Adipocyte (in vitro differentiated cells): ENCODE measurements around the gene APOBEC3F.
"Not testable (repeated sequence)": the region's sequence is repeated elsewhere in the genome, so short reads cannot be mapped to it uniquely, and the experiment has no call there.

Experiments
- DNase-seq: peaks from one replicate; pipeline ENCODE4 v3.0.0-alpha.2; 2015; ENCODE audit warnings: low read depth
- H3K27me3 ChIP-seq: replicated peaks from 2 replicates; pipeline ENCODE4 v1.7.0; 2013; ENCODE audit warnings: mild to moderate bottlenecking, low read length, moderate library complexity; ENCODE audit not compliant: control insufficient read depth, insufficient read depth
- H3K36me3 ChIP-seq: 2 replicates; pipeline ENCODE4 v1.7.0; 2013; ENCODE audit warnings: low read length, mild to moderate bottlenecking, moderate library complexity; ENCODE audit not compliant: control insufficient read depth, insufficient read depth, severe bottlenecking
- H3K4me1 ChIP-seq: 2 replicates; pipeline ENCODE4 v1.7.0; 2013; ENCODE audit warnings: mild to moderate bottlenecking, low read length, moderate library complexity; ENCODE audit not compliant: control insufficient read depth, insufficient read depth
- H3K4me3 ChIP-seq: 2 replicates; pipeline ENCODE4 v1.7.0; 2013; ENCODE audit warnings: mild to moderate bottlenecking, low read length, moderate library complexity
- H3K9ac ChIP-seq: 2 replicates; pipeline ENCODE4 v1.7.0; 2013; ENCODE audit warnings: mild to moderate bottlenecking, low read length, moderate library complexity
- H3K9me3 ChIP-seq: 2 replicates; pipeline ENCODE4 v1.7.0; 2013; ENCODE audit warnings: mild to moderate bottlenecking, low read length, moderate library complexity; ENCODE audit not compliant: control insufficient read depth

The APOBEC3F gene

GRCh38 chr22:39040538-39041296 is at the start of gene APOBEC3F:
APOBEC3F (plus strand) TSS chr22:39040864; CDS start chr22:39040961, 97 bp downstream.
- not testable (repeated sequence) for H3K27me3 ChIP-seq, H3K36me3 ChIP-seq, H3K4me1 ChIP-seq, H3K9me3 ChIP-seq
- Histone ChIP-seq H3K9ac (peak within 1 kb of the TSS; percentile 75), H3K4me3 (peak within 1 kb of the TSS; percentile 80)
- peak; percentile 49 for DNase-seq

DNA sequence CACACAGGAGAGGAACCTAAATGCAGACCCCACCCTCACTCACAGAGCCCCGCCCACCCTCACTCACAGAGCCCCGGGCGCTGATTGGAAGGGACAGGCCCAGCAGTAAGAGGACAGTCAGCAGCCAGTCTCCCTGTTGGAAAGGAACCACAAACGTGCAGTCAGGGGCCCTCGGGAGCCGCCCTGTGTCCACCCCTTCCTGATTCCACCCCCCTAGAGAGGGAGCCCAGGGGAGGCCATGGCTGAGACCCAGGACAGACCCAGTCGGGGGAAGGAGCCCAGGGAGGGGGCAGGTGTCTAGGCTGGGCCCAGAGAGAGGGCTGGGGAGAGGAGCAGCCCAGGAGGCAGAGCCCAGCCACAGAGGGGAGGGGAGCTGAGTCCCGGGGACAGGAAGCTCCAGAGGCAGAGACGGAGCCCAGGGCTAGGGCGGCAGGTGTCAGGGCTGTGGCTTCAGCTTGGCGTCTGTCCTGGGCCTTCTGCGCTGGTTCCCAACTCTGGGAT is 47.7 kb upstream of the APOBEC3F start:
- DNase-seq, H3K9me3 ChIP-seq, H3K9ac ChIP-seq, H3K36me3 ChIP-seq, H3K4me3 ChIP-seq, H3K4me1 ChIP-seq: not testable (repeated sequence)
- peaks cover 25% of the 10 kb centered on the region for H3K27me3 ChIP-seq

DNA sequence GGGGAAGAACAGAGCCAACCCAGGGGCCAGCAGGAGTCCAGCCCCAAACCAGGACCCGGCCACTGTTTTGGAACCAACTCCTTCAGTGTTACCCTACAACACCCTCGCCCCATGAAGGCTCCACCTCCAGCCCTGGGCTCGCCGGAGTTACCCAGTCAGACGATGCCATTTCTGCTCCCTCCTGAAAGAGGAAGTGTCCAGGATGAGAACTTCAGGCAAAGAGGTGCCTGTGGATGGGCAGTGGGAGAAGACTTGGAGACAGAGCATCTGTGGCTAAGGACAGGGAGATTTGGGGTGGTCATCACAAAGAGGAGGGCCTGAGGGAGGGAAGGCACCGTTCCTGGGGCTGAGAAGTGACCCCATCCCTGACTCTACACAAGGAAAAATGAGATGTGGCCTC is 44.6 kb upstream of the APOBEC3F start:
- Histone ChIP-seq H3K4me1 (no peaks in the 10 kb centered on the region), H3K27me3 (peaks cover 36% of the 10 kb centered on the region), H3K9ac (no peak overlapping the region), H3K4me3 (no peak overlapping the region), H3K9me3 (no peaks in the 10 kb centered on the region), H3K36me3 (no peaks in the 10 kb centered on the region)
- DNase-seq, result no peak

DNA sequence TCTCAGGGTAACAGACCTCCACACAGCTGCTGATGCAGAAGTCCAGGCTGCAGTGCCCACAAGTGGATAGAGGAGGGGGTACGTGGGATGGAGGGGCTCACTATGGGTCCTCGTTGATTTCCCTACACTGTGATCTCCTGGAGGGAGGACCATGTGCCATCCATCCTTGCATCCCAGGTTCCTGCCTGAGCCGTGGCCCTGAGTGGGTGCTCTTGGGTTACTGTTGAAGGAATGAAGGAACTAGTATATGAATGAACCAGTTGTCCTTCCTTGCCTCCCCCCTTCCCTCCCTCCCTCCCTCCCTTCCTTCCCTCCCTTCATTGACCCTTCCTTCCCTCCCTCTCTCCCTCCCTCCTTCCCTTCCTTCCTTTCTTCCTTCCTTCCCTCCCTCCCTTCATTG is 43.1 kb upstream of the APOBEC3F start:
- Histone ChIP-seq H3K36me3 (no peaks in the 10 kb centered on the region), H3K4me1 (no peaks in the 10 kb centered on the region), H3K9ac (no peak overlapping the region), H3K27me3 (peaks cover 36% of the 10 kb centered on the region), H3K9me3 (no peaks in the 10 kb centered on the region), H3K4me3 (no peak overlapping the region)
- DNase-seq, result no peak

DNA sequence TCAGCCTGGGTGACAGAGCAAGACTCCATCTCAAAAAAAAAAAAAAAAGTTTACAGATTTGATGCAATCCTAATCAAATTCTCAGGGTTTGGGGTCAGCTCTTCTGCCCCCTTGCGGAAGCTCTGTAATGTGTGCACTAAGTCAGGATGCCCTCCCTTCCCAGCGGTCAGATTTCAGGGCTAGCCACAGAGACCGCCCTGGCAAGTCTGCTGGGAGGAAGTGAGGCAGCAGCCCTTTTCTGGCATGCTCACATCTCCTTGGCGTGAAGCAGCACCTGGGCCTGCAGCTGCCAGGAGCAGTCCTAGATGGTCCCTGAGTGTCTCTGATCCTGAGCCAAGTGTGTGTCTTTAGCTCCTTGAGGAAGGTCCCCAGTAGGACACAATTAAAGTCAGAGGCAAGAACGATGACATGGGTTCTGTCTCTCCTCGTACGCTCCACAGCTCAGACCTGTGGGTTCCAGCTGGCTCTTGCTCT is 37.5 kb upstream of the APOBEC3F start:
- H3K4me3 ChIP-seq, result no peak overlapping the region
- H3K9me3 ChIP-seq, result no peaks in the 10 kb centered on the region
- H3K4me1 ChIP-seq, result no peaks in the 10 kb centered on the region
- peaks cover 14% of the 10 kb centered on the region for H3K27me3 ChIP-seq
- no peak overlapping the region for H3K9ac ChIP-seq
- no peaks in the 10 kb centered on the region for H3K36me3 ChIP-seq
- DNase-seq, result peak; percentile 88

DNA sequence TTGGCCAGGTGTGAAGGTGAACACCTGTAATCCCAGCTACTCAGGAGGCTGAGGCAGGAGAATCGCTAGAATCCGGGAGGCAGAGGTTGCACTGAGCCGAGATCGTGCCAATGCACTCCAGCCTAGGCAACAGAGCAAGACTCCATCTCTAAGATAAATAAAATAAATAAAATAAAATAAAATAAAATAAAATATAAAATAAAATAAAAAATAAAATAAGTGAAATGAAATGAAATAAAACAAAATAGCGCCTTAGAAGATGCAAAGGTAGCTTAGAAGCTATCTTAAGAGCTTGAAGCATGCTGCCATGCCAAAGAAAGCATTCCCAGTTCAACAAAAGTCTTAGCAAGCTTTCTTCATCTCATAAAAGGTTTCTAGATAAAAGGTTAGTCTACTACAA is 33.5 kb upstream of the APOBEC3F start:
- H3K27me3 ChIP-seq, result no peaks in the 10 kb centered on the region
- no peak for DNase-seq
- H3K4me3 ChIP-seq, result no peak overlapping the region

GRCh38 chr22:39008271-39008850 is 32.3 kb upstream of the APOBEC3F start:
- DNase-seq, H3K9me3 ChIP-seq, H3K4me1 ChIP-seq, H3K27me3 ChIP-seq, H3K36me3 ChIP-seq, H3K4me3 ChIP-seq, H3K9ac ChIP-seq: not testable (repeated sequence)

More for the DNA sequence above, 33.5 kb upstream of the APOBEC3F start:
- no peaks in the 10 kb centered on the region for H3K4me1 ChIP-seq
- H3K9me3 ChIP-seq, result no peaks in the 10 kb centered on the region
- no peak overlapping the region for H3K9ac ChIP-seq
- H3K36me3 ChIP-seq, result no peaks in the 10 kb centered on the region

DNA sequence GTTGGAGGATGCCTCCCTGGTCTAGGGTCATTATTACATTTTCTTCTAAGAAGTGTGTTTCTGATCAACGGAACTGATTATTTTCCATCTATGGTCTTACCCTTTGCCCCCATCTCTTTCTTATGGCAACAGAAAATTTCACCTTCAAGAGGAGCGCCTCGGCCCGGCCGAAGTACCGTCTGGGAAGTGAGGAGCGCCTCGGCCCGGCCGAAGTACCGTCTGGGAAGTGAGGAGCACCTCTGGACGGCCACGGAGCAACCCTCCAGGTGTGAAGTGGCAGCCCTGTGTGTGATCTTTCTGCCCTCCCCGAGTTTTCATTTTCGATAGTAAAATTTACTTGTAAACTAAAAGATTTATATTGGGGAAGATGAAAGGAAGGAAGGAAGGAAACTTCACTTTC is 29.7 kb upstream of the APOBEC3F start:
- H3K9ac ChIP-seq, result no peak overlapping the region
- H3K4me3 ChIP-seq, result no peak overlapping the region
- H3K4me1 ChIP-seq, result peaks cover 15% of the 10 kb centered on the region
- DNase-seq, result no peak
- H3K9me3 ChIP-seq, result no peaks in the 10 kb centered on the region
- no peaks in the 10 kb centered on the region for H3K27me3 ChIP-seq
- H3K36me3 ChIP-seq, result no peaks in the 10 kb centered on the region

DNA sequence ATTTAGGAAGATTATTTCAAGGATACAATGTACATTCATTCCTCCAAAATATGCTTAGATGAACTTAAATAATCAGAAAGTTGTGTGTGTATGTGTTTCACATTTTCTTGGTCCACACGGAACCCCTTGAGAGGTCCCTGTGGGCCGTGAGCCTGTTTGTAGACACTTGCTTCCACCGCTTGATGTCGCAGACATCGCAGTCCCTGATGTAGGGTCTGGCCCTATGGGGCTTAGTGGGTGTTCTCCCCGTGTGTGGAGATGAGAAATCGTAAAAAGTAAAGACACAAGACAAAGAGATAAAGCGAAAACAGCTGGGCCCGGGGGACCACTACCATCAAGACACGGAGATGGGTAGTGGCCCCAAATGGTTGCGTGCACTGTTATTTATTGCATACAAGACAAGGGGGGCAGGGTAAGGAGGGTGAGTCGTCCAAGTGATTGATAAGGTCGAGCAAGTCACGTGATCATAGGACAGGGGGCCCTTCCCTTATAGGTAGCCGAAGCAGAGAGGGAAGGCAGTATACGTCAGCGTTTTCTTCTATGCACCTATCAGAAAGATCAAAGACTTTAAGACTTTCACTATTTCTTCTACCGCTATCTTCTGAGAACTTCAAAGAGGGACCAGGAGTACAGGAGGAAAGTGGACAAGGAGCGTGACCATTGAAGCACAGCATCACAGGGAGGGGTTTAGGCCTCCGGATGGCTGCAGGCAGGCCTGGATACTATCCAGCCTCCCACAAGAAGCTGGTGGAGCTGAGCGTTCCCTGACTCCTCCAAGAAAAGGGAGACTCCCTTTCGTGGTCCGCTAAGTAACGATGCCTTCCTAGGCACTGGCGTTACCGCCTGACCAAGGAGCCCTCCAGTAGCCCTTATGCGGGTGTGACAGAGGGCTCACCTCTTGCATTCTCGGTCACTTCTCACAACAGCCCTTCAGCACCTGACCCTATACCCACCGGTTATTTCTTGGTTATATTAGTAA is 27.8 kb upstream of the APOBEC3F start:
- Histone ChIP-seq H3K9me3 (no peaks in the 10 kb centered on the region), H3K27me3 (no peaks in the 10 kb centered on the region), H3K9ac (no peak overlapping the region), H3K4me1 (peaks cover 15% of the 10 kb centered on the region), H3K4me3 (no peak overlapping the region), H3K36me3 (no peaks in the 10 kb centered on the region)
- DNase-seq, result no peak

DNA sequence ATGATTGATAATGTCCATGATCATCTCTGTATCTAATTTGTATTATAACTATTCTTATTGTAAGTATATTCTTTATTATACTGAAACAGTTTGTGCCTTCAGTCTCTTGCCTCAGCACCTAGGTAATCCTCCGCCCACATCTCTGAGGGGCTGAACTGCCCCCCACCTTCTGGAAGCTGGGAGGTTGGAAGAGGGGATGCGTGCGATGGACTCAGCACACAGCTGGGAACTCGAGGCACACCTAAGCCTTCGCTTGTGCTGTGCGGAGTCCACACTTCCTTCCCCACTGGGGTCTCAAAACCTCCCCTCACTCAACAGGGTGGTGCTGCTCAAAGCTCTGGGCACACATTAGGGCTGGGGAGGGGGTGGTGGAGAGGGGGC is 27.1 kb upstream of the APOBEC3F start:
- Histone ChIP-seq H3K9ac (peak overlapping the region; percentile 88), H3K4me1 (peaks cover 15% of the 10 kb centered on the region), H3K4me3 (peak overlapping the region; percentile 88)
- DNase-seq, H3K36me3 ChIP-seq, H3K9me3 ChIP-seq, H3K27me3 ChIP-seq: not testable (repeated sequence)
